Measurements from ENCODE around the gene STXBP4. TPM values are rescaled to one million over a fixed set of nuclear protein-coding genes. Genes with fewer than 3 reads are reported as not detected.

Gene STXBP4
- polyA plus RNA-seq, 1 of the 3 experiments (the other 2 are of a cell fraction) = 2.8 TPM

GRCh38 chr17:54979657-54980056 lies 11.1 kb downstream of the STXBP4 start:
- Histone ChIP-seq H3K36me3 (replicated peaks in 1 of 2; ENCODE audit: control insufficient read depth in 1 of 2, insufficient read depth in 2 of 2, low read length in 1 of 2) (peaks cover 2 to 16% of the 10 kb centered on the region in 2 experiments), H3K27me3 (ENCODE audit: insufficient read depth) (no peaks in the 10 kb centered on the region), H3K27ac (ENCODE audit: low read depth in 2 of 2, low read length in 1 of 2) (no peak overlapping the region), H3K9me2 (no peaks in the 10 kb centered on the region), H3K9me3 (peaks cover 6% of the 10 kb centered on the region; the same call in 1 of the 2 replicates), H3F3A (replicated peaks; ENCODE audit: insufficient read depth) (peaks cover 13% of the 10 kb centered on the region), H4K20me1 (ENCODE audit: insufficient read depth) (no peaks in the 10 kb centered on the region), H2AFZ (ENCODE audit: low read depth) (no peak overlapping the region), H3K9ac (no peak overlapping the region), H3K79me2 (ENCODE audit: insufficient read depth) (peaks cover 12% of the 10 kb centered on the region), H3K4me2 (no peak overlapping the region), H3K4me1 (ENCODE audit: control insufficient read depth in 1 of 2, insufficient read depth in 2 of 2, low read depth in 1 of 2, low read length in 1 of 2) (peaks cover 0 to 8% of the 10 kb centered on the region in 2 experiments; a peak in 3 of 4 replicates), H3K4me3 (ENCODE audit: low read depth in 2 of 2, low read length in 1 of 2) (no peak overlapping the region)
- ChIA-PET POLR2A (no interaction called here), CTCF (interaction anchor here (1.0 to 2.1 kb wide), 4 partner anchors 9 to 317 kb away, joined by 3 to 11 read pairs (median 4); no protein-coding TSS in a partner anchor)
- DNase-seq = no peak
- TF ChIP-seq RFX5 (IDR thresholded peaks at IDR 0.05; ENCODE audit: low read length) (no peak), SMC3 (IDR thresholded peaks at IDR 0.05; ENCODE audit: low read depth, low read length) (no peak), FOXM1 (IDR thresholded peaks at IDR 0.05; ENCODE audit: low read depth) (no peak), RAD21 (IDR thresholded peaks at IDR 0.05; ENCODE audit: low read length) (no peak)

GRCh38 chr17:54980375-54980774 lies 11.8 kb downstream of the STXBP4 start:
- POLR2A ChIA-PET = no interaction called here
- H3K9me2 ChIP-seq = no peaks in the 10 kb centered on the region
- TF ChIP-seq USF2 (IDR thresholded peaks at IDR 0.05; ENCODE audit: borderline replicate concordance, low read depth, low read length) (no peak), SMC3 (IDR thresholded peaks at IDR 0.05; ENCODE audit: low read depth, low read length) (no peak), NRF1 (IDR thresholded peaks at IDR 0.05; ENCODE audit: low read depth, low read length) (no peak), ELF1 (IDR thresholded peaks at IDR 0.05) (no peak), ZBTB33 (IDR thresholded peaks at IDR 0.05; ENCODE audit: borderline replicate concordance, low read depth) (no peak), GATA2 (CRISPR knock-in tag; IDR thresholded peaks at IDR 0.05) (no peak), FOXJ3 (CRISPR knock-in tag; IDR thresholded peaks at IDR 0.05) (no peak), PBX3 (IDR thresholded peaks at IDR 0.05) (no peak), EZH2phosphoT487 (IDR thresholded peaks at IDR 0.05; ENCODE audit: borderline replicate concordance, low read depth) (no peak), REST (IDR thresholded peaks at IDR 0.05; ENCODE audit: low read depth, low read length) (no peak), CHD2 (IDR thresholded peaks at IDR 0.05; ENCODE audit: low read length, partially characterized antibody) (no peak), MXI1 (IDR thresholded peaks at IDR 0.05; ENCODE audit: low read depth, low read length) (no peak), TEAD4 (IDR thresholded peaks at IDR 0.05; ENCODE audit: borderline replicate concordance, insufficient read depth) (no peak), FOXM1 (IDR thresholded peaks at IDR 0.05; ENCODE audit: low read depth) (no peak)
- 89% methylated on average over 3 of the region's 3 CpGs for WGBS (ENCODE audit: low lambda C conversion rate)
- H3K36me3 ChIP-seq (replicated peaks in 1 of 2; ENCODE audit: control insufficient read depth in 1 of 2, insufficient read depth in 2 of 2, low read length in 1 of 2) = peaks cover 2 to 16% of the 10 kb centered on the region in 2 experiments
- H3F3A ChIP-seq (replicated peaks; ENCODE audit: insufficient read depth) = peaks cover 14% of the 10 kb centered on the region
- H3K9ac ChIP-seq = no peak overlapping the region
- H3K9me3 ChIP-seq = peaks cover 6% of the 10 kb centered on the region; the same call in 1 of the 2 replicates
- H3K27me3 ChIP-seq (ENCODE audit: insufficient read depth) = no peaks in the 10 kb centered on the region
- CTCF ChIA-PET = interaction anchor here (1.0 to 2.1 kb wide), 3 partner anchors 8 to 13 kb away, joined by 3 to 11 read pairs (median 6); no protein-coding TSS in a partner anchor
- peaks cover 12% of the 10 kb centered on the region for H3K79me2 ChIP-seq (ENCODE audit: insufficient read depth)
- H3K4me2 ChIP-seq = no peak overlapping the region
- no peaks in the 10 kb centered on the region for H4K20me1 ChIP-seq (ENCODE audit: insufficient read depth)
- no peak overlapping the region for H3K27ac ChIP-seq (ENCODE audit: low read depth in 2 of 2, low read length in 1 of 2)
- no peak overlapping the region for H3K4me3 ChIP-seq (ENCODE audit: low read depth in 2 of 2, low read length in 1 of 2)
- DNase-seq = no peak
- peaks cover 0 to 11% of the 10 kb centered on the region in 2 experiments; a peak in 2 of 4 replicates for H3K4me1 ChIP-seq (ENCODE audit: control insufficient read depth in 1 of 2, insufficient read depth in 2 of 2, low read depth in 1 of 2, low read length in 1 of 2)
- H2AFZ ChIP-seq (ENCODE audit: low read depth) = no peak overlapping the region
